HepG2 (cell line): ENCODE measurements around the gene KLRK1. TPM values are rescaled to one million over a fixed set of nuclear protein-coding genes. Genes with fewer than 3 reads are reported as not detected.

Source experiments
- BCL6 ChIP-seq: IDR thresholded peaks from 2 replicates; pipeline ENCODE4 v1.6.1; 2016; ENCODE audit warnings: missing genetic modification reagents, missing compliant biosample characterization
- FOXK1 ChIP-seq: sonication (generic); formaldehyde crosslinking; IDR thresholded peaks from 2 replicates; pipeline ENCODE4 v1.4.0; 2020; ENCODE audit warnings: low read depth, missing genetic modification reagents, borderline replicate concordance
- FOXO1 ChIP-seq: sonication (generic); formaldehyde crosslinking; IDR thresholded peaks from 2 replicates; pipeline ENCODE4 v1.4.0; 2020; ENCODE audit warnings: missing genetic modification reagents
- FOXP4 ChIP-seq: sonication (generic); formaldehyde crosslinking; IDR thresholded peaks from 2 replicates; pipeline ENCODE4 v1.4.0; 2020; ENCODE audit warnings: missing genetic modification reagents
- GLI4 ChIP-seq: sonication (generic); formaldehyde crosslinking; IDR thresholded peaks from 2 replicates; pipeline ENCODE4 v1.5.1; 2020; ENCODE audit warnings: missing genetic modification reagents, mild to moderate bottlenecking, moderate library complexity, borderline replicate concordance
- HCFC1 ChIP-seq: fragments of 150-350 bp; IDR thresholded peaks from 2 replicates; pipeline ENCODE4 v1.6.1; 2014; ENCODE audit warnings: low read depth, low read length
- HMGXB4 ChIP-seq, 2 experiments: sonication (generic) in 1 of 2; formaldehyde crosslinking in 1 of 2; IDR thresholded peaks; 2 replicates each; pipeline versions ENCODE4 v1.4.0 to v1.6.1; 2018 to 2020; ENCODE audit warnings: missing genetic modification reagents in 2 of 2, borderline replicate concordance in 1 of 2, low read depth in 1 of 2, mild to moderate bottlenecking in 1 of 2, missing biosample characterization in 1 of 2
- KDM1A ChIP-seq: IDR thresholded peaks from 2 replicates; pipeline ENCODE4 v1.6.1; 2016; ENCODE audit warnings: missing compliant biosample characterization
- PRDM15 ChIP-seq: sonication (generic); formaldehyde crosslinking; IDR thresholded peaks from 2 replicates; pipeline ENCODE4 v1.4.0; 2020; ENCODE audit warnings: missing genetic modification reagents
- RAD21 ChIP-seq: fragments of 450-650 bp; formaldehyde crosslinking; IDR thresholded peaks from 2 replicates; pipeline ENCODE4 v1.5.0; 2020; ENCODE audit warnings: mild to moderate bottlenecking
- TFE3 ChIP-seq: IDR thresholded peaks from 2 replicates; pipeline ENCODE4 v1.6.1; 2016
- TOPORS ChIP-seq: sonication (generic); formaldehyde crosslinking; IDR thresholded peaks from 2 replicates; pipeline ENCODE4 v1.8.0; 2023; ENCODE audit warnings: mild to moderate bottlenecking, missing genetic modification reagents
- ZBTB7B ChIP-seq: sonication (generic); formaldehyde crosslinking; IDR thresholded peaks from 2 replicates; pipeline ENCODE4 v1.4.0; 2020; ENCODE audit warnings: missing genetic modification reagents
- ZC3H4 ChIP-seq: sonication (generic); formaldehyde crosslinking; IDR thresholded peaks from 2 replicates; pipeline ENCODE4 v1.4.0; 2020; ENCODE audit warnings: missing genetic modification reagents, borderline replicate concordance
- ZNF224 ChIP-seq: sonication (generic); formaldehyde crosslinking; IDR thresholded peaks from 2 replicates; pipeline ENCODE4 v1.5.0; 2020; ENCODE audit warnings: mild to moderate bottlenecking, missing genetic modification reagents
- ZNF503 ChIP-seq: sonication (generic); formaldehyde crosslinking; IDR thresholded peaks from 2 replicates; pipeline ENCODE4 v1.4.0; 2020; ENCODE audit warnings: missing genetic modification reagents
- ZNF543 ChIP-seq: sonication (generic); formaldehyde crosslinking; IDR thresholded peaks from 2 replicates; pipeline ENCODE4 v1.4.0; 2020; ENCODE audit warnings: mild to moderate bottlenecking, missing genetic modification reagents
- ZNF788 ChIP-seq: sonication (generic); formaldehyde crosslinking; IDR thresholded peaks from 2 replicates; pipeline ENCODE4 v1.5.0; 2020; ENCODE audit warnings: mild to moderate bottlenecking, missing genetic modification reagents, borderline replicate concordance
- ZNF839 ChIP-seq: sonication (generic); formaldehyde crosslinking; IDR thresholded peaks from 2 replicates; pipeline ENCODE4 v1.4.0; 2020; ENCODE audit warnings: missing genetic modification reagents, mild to moderate bottlenecking, borderline replicate concordance
- polyA plus RNA-seq, 8 experiments: library from polyadenylated mRNA; depleted of rRNA in 3 of 8; stranded (reverse) in 7 of 8; unstranded in 1 of 8; fragments of >200 nt; fragmentation: Illumina TruSeq in 4 of 8; extraction: Trizol in 4 of 8; gene quantifications; 2 replicates each; pipeline versions ENCODE4 v1.2.1 to v1.2.3, GENCODE V29; 2011 to 2016; ENCODE audit warnings: low read depth in 4 of 8, missing spikeins in 1 of 8, mixed read lengths in 1 of 8; ENCODE audit not compliant: insufficient read depth in 1 of 8
- total RNA-seq, 5 experiments: library from RNA; depleted of rRNA; stranded (reverse); fragments of >200 nt; fragmentation: Illumina TruSeq; extraction: Trizol; gene quantifications; 2 replicates each; pipeline ENCODE4 v1.2.3, GENCODE V29; 2016; ENCODE audit warnings: low read depth in 1 of 5

KLRK1 gene
- total and polyA plus RNA-seq, 2 of the 13 experiments (the other 11 are each of a cell fraction or from before 2014, with no cell fraction given), result not detected

- TF ChIP-seq RAD21 (CRISPR knock-in tag) (no peak), HCFC1 (no peak), KDM1A (CRISPR knock-in tag) (no peak), TFE3 (CRISPR knock-in tag) (peak; percentile 40; the same call in 1 of the 2 replicates), ZNF788 (CRISPR knock-in tag) (no peak), ZNF543 (CRISPR knock-in tag) (no peak), TOPORS (CRISPR knock-in tag) (no peak), HMGXB4 (CRISPR knock-in tag; IDR thresholded peaks at IDR 0.05; ENCODE audit: borderline replicate concordance in 1 of 2, low read depth in 1 of 2) (0 out of 4 replicates have a peak, but pooled peaks of 1 of the 2 experiments have one; percentile 25), ZC3H4 (no peak), ZNF224 (no peak), BCL6 (0 out of 2 replicates have a peak, but pooled peaks have one; percentile 38), ZBTB7B (CRISPR knock-in tag) (no peak), ZNF503 (CRISPR knock-in tag) (no peak), FOXP4 (CRISPR knock-in tag) (peak; percentile 55), FOXK1 (CRISPR knock-in tag) (peak; percentile 44; the same call in 1 of the 2 replicates), FOXO1 (CRISPR knock-in tag) (0 out of 2 replicates have a peak, but pooled peaks have one; percentile 30), PRDM15 (peak; percentile 77; the same call in 1 of the 2 replicates), ZNF839 (CRISPR knock-in tag) (no peak), GLI4 (CRISPR knock-in tag) (no peak)
Measured at GRCh38 chr12:10395390-10395998, 5.7 kb upstream of the KLRK1 start (continued).
